Nucleus accumbens (tissue), 56 donors: ENCODE data around the gene FMNL1.
"Not testable (repeated sequence)": the region's sequence is repeated elsewhere in the genome, so short reads cannot be mapped to it uniquely, and the experiment has no call there.

Experiments
- DNase-seq, 56 donors: peaks; one replicate each; lab custom pipeline; 2025; lab: John Stamatoyannopoulos, UW

Gene FMNL1, protein sequence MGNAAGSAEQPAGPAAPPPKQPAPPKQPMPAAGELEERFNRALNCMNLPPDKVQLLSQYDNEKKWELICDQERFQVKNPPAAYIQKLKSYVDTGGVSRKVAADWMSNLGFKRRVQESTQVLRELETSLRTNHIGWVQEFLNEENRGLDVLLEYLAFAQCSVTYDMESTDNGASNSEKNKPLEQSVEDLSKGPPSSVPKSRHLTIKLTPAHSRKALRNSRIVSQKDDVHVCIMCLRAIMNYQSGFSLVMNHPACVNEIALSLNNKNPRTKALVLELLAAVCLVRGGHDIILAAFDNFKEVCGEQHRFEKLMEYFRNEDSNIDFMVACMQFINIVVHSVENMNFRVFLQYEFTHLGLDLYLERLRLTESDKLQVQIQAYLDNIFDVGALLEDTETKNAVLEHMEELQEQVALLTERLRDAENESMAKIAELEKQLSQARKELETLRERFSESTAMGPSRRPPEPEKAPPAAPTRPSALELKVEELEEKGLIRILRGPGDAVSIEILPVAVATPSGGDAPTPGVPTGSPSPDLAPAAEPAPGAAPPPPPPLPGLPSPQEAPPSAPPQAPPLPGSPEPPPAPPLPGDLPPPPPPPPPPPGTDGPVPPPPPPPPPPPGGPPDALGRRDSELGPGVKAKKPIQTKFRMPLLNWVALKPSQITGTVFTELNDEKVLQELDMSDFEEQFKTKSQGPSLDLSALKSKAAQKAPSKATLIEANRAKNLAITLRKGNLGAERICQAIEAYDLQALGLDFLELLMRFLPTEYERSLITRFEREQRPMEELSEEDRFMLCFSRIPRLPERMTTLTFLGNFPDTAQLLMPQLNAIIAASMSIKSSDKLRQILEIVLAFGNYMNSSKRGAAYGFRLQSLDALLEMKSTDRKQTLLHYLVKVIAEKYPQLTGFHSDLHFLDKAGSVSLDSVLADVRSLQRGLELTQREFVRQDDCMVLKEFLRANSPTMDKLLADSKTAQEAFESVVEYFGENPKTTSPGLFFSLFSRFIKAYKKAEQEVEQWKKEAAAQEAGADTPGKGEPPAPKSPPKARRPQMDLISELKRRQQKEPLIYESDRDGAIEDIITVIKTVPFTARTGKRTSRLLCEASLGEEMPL

DNA sequence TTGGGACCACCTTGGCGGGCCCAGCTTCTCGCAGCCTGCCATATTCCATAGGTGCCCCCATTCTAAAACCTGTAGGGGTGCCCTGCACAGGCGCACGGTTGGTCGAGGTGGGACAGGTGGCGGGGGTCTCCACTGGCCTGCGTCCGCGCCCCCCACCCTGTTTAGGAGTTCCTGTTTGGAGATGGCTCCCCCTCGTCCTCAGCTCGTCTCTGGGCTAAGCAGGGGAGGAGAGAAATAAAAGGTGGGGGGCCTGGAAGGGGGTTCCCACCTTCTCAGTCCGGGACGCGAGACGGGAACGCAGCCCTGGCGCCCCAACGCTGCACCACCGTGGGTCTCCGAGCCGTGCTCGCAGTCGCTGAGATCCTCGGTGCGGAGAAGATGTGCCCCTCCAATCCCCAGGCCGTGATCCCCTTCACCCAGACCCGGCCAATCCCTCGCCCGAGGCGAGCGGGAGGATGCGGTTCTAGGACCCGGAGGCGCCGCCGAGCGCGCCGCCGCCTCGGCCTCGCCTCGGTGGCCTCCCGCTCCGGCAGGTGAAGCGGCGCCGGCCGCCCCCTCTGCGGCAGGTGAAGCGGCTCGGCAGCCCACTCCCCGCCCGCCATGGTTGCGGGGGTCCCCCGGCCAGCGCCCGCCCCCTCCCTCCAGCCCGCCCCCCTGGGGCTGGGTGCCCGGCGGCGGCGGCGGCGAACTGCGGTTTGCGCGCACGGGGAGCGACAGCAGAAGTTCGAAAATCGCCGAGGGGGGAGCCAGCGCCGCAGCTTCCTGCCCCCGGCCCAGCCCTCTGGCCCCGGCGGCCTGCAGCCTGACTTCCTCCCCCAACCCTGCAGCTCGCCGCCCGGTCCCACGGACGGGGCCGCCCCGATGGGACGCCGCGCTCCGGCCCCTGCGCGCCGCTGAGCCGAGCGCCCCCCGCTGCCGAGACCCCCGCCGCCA lies at the start of gene FMNL1:
TSS of gene FMNL1 (plus strand) at position 805 of the 933 bp plus-strand sequence. CDS start 240 bp downstream, outside the sequence.
- DNase-seq, result peak in 9 of 56 donors; percentile 4 to 50 (median 21)

DNA sequence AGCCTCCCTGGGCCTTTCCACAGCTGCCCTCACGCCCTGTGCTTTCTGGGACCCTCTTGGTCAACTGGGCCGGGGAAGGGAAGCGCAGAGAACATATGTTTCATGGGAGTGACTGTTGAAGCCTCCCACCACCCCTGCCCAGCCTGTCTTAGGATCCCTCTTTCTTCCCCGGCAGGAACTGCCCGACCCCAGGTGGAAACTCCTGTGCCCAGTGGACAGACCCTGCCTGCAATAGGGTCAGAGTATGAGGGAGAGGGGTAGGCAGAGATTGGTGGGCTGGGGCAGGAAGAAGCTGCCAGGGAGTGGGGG lies 49.5 kb upstream of the FMNL1 start:
- DNase-seq, result peak in 1 of 56 donors; percentile 50

- DNase-seq, result peak; percentile 58 to 92 (median 86)
These were observed 49.0 kb upstream of the FMNL1 start for GRCh38 chr17:45172541-45173286.

DNA sequence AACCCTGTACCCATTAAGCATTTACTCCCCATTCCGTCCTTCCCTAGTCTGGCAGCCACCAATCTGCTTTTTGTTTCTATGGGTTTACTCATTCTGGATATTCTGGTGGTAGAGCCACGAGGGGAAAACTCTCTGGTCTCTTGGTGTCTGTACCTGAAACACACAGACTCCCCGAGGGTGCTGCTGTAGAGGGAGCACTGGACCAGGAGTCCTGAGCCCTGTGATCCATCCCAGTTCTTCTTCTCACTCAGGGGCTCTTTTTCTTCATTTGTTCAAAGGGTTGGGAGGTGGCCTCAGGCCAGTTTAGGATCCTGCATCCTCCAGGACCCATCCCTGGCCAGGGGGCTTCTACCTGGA lies 45.9 kb upstream of the FMNL1 start:
- DNase-seq, result no peak

GRCh38 chr17:45177563-45177962 lies 44.1 kb upstream of the FMNL1 start:
- no peak for DNase-seq

GRCh38 chr17:45184144-45184543 lies 37.5 kb upstream of the FMNL1 start:
- DNase-seq, result no peak

DNA sequence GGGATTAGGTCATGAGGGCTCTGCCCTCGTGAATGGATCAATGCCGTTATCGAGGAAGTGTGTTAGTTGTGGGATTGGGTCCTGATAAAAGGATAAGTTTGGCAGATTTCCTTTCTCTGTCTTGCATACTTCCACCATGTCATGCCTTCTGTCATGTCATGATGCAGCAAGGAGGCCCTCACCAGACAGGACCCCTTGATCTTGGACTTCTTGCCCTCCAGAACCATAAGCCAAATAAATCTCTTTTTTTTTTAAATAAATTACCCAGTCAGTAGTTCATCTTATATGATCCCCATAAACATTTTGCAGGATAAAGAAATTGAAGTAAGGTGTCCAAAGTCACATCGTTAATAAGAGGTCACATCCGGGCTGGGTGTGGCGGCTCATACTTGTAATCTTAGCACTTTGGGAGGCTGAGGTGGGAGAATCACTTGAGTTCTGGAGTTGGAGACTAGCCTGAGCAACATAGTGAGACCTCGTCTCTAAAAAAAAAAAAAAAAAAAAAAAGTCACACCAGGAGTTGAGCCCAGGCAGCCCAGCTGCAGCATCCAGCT lies 34.8 kb upstream of the FMNL1 start:
- DNase-seq, result no peak

GRCh38 chr17:45189009-45189408 lies 32.7 kb upstream of the FMNL1 start:
- DNase-seq, result no peak

GRCh38 chr17:45190503-45191255 lies 31.0 kb upstream of the FMNL1 start:
- peak in 2 of 56 donors; percentile 1 to 36 for DNase-seq

GRCh38 chr17:45195424-45195823 lies 26.3 kb upstream of the FMNL1 start:
- no peak for DNase-seq

- no peak for DNase-seq
These were observed 24.6 kb upstream of the FMNL1 start for GRCh38 chr17:45197108-45197507.

- DNase-seq, result peak in 54 of 56 donors; percentile 15 to 94 (median 79)
These were observed 23.9 kb upstream of the FMNL1 start for GRCh38 chr17:45197555-45198334.

- no peak for DNase-seq
These were observed 21.0 kb upstream of the FMNL1 start for GRCh38 chr17:45200701-45201100.

GRCh38 chr17:45201457-45201856 lies 20.2 kb upstream of the FMNL1 start:
- no peak for DNase-seq

- DNase-seq, result not testable (repeated sequence)
These were observed 19.8 kb upstream of the FMNL1 start for GRCh38 chr17:45201880-45202279.

DNA sequence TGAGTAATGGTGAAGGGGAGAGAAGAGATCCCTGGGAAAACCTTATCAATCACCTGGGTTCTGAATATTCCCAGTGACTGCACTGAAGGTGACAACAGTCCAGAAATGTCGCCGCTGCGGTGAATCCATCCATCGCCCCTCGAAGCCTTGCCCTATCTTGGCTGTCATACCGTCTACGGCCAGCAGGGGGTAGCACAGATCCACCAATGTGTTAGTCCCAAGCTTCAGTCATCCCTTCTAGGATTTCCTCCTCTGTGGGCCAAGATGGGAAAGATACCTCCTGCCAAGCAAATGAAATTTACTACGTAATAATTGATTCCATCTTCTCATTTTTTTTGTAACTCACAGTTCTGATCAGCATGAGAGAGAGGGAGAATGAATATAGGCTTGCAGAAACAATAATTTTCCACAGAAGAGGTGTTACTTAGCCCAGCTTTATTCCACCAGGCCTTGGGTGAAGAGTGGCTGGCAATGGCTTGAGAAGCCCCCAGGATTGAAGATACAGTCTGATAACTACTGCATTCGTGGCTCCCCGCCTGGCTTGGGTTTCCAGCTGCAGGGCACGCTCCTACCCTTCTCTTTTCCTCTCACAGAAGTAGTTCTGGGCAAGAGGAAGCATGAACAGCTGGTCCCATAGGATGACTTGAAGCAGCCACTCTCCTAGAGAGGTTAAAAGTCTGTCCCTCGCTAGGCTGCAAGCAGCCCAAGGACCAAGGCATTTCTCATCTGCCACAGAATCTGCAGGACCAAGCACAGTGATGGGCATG lies 2.6 kb upstream of the FMNL1 start:
- DNase-seq, result peak in 50 of 56 donors; percentile 14 to 95 (median 66)

DNA sequence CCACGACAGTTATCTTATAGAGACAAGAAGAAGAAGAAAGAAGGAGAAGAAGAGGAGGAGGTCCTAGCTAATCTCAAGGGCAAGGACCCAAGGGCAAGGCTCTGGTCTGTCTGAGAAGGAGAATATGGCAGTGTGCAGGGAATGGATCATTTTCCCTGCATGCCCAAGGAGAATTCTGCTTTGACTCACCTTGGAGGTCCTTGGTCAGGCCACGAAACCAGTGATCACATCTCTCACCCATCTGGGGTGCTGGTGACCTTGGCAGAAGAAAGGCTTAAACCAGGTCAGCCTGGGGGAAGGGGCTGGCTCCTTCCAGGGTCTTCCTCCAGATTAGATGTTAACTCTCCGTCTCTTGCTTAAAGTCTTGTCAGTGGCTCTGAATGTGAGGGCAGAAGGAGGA lies 1.6 kb upstream of the FMNL1 start:
- DNase-seq, result no peak
